Trophoblast cell (in vitro differentiated cells and primary cell): ENCODE results near the gene CELF4.

Experiments
- DNase-seq, 2 donors: peaks; one replicate each; pipeline ENCODE4 v3.0.0-alpha.2; 2016
- H2AFZ ChIP-seq: 2 replicates; pipeline ENCODE4 v1.6.1; 2013; ENCODE audit warnings: low read length, moderate library complexity, mild to moderate bottlenecking; ENCODE audit not compliant: insufficient read depth, poor library complexity
- H2AK5ac ChIP-seq: 2 replicates; pipeline ENCODE4 v1.6.1; 2013; ENCODE audit warnings: mild to moderate bottlenecking, low read length
- H2BK120ac ChIP-seq: 2 replicates; pipeline ENCODE4 v1.6.1; 2013; ENCODE audit warnings: low read length, mild to moderate bottlenecking, moderate library complexity; ENCODE audit not compliant: insufficient read depth, poor library complexity
- H2BK12ac ChIP-seq: 2 replicates; pipeline ENCODE4 v1.6.1; 2013; ENCODE audit warnings: mild to moderate bottlenecking, low read length, moderate library complexity
- H2BK5ac ChIP-seq: 2 replicates; pipeline ENCODE4 v1.6.1; 2013; ENCODE audit warnings: low read length, low read depth, moderate library complexity, mild to moderate bottlenecking; ENCODE audit not compliant: poor library complexity
- H3K14ac ChIP-seq: 2 replicates; pipeline ENCODE4 v1.6.1; 2013; ENCODE audit warnings: mild to moderate bottlenecking, low read length
- H3K18ac ChIP-seq: 2 replicates; pipeline ENCODE4 v1.6.1; 2013; ENCODE audit warnings: mild to moderate bottlenecking, low read length
- H3K23ac ChIP-seq: 2 replicates; pipeline ENCODE4 v1.6.1; 2013; ENCODE audit warnings: low read length
- H3K27ac ChIP-seq: 2 replicates; pipeline ENCODE4 v1.5.1; 2013; ENCODE audit warnings: low read depth, mild to moderate bottlenecking, inconsistent platforms, low read length, moderate library complexity
- H3K27me3 ChIP-seq: 2 replicates; pipeline ENCODE4 v1.6.1; 2013; ENCODE audit warnings: inconsistent platforms, mild to moderate bottlenecking, low read length, moderate library complexity; ENCODE audit not compliant: insufficient read depth
- H3K36me3 ChIP-seq, 2 experiments: 1 replicate in 1 of 2; 2 replicates in 1 of 2; pipeline ENCODE4 v1.6.1; 2013; ENCODE audit warnings: low read length in 2 of 2, mild to moderate bottlenecking in 2 of 2, moderate library complexity in 1 of 2; ENCODE audit not compliant: insufficient read depth in 2 of 2, control insufficient read depth in 1 of 2
- H3K4ac ChIP-seq: 2 replicates; pipeline ENCODE4 v1.6.1; 2013; ENCODE audit warnings: low read depth, mild to moderate bottlenecking, low read length, moderate library complexity
- H3K4me1 ChIP-seq, 2 experiments: 1 replicate in 1 of 2; 2 replicates in 1 of 2; pipeline ENCODE4 v1.6.1; 2013; ENCODE audit warnings: low read length in 2 of 2, mild to moderate bottlenecking in 2 of 2, moderate library complexity in 1 of 2; ENCODE audit not compliant: insufficient read depth in 2 of 2, control insufficient read depth in 1 of 2
- H3K4me2 ChIP-seq: 2 replicates; pipeline ENCODE4 v1.6.1; 2013; ENCODE audit warnings: inconsistent platforms, mild to moderate bottlenecking, low read length, moderate library complexity
- H3K4me3 ChIP-seq: 2 replicates; pipeline ENCODE4 v1.5.1; 2013; ENCODE audit warnings: mild to moderate bottlenecking, low read depth, low read length, inconsistent platforms
- H3K79me1 ChIP-seq: one replicate; pipeline ENCODE4 v1.6.1; 2013; ENCODE audit warnings: low read length
- H3K79me2 ChIP-seq: 2 replicates; pipeline ENCODE4 v1.6.1; 2013; ENCODE audit warnings: low read length, mild to moderate bottlenecking; ENCODE audit not compliant: control insufficient read depth, insufficient read depth, poor library complexity
- H3K9ac ChIP-seq: 2 replicates; pipeline ENCODE4 v1.6.1; 2013; ENCODE audit warnings: mild to moderate bottlenecking, low read length
- H3K9me3 ChIP-seq: 2 replicates; pipeline ENCODE4 v1.6.1; 2013; ENCODE audit warnings: low read depth, mild to moderate bottlenecking, control low read depth, inconsistent platforms, low read length; ENCODE audit not compliant: insufficient read depth
- H4K12ac ChIP-seq: 2 replicates; pipeline ENCODE4 v1.6.1; 2013; ENCODE audit warnings: low read depth, mild to moderate bottlenecking, low read length, moderate library complexity
- H4K8ac ChIP-seq: 2 replicates; pipeline ENCODE4 v1.6.1; 2013; ENCODE audit warnings: low read depth, mild to moderate bottlenecking, low read length, moderate library complexity
- H4K91ac ChIP-seq: one replicate; pipeline ENCODE4 v1.6.1; 2013; ENCODE audit warnings: low read depth, mild to moderate bottlenecking, low read length, moderate library complexity
- WGBS: extraction: QIAGEN DNeasy Blood & Tissue Kit; methylation state at CpG from one replicate; pipeline ENCODE4 v1.1.7; 2013; ENCODE audit warnings: missing lambda C conversion rate; ENCODE audit not compliant: insufficient read length, insufficient coverage; ENCODE audit errors: extremely low coverage; 5-methylcytosine and 5-hydroxymethylcytosine counted together

CELF4 gene

DNA sequence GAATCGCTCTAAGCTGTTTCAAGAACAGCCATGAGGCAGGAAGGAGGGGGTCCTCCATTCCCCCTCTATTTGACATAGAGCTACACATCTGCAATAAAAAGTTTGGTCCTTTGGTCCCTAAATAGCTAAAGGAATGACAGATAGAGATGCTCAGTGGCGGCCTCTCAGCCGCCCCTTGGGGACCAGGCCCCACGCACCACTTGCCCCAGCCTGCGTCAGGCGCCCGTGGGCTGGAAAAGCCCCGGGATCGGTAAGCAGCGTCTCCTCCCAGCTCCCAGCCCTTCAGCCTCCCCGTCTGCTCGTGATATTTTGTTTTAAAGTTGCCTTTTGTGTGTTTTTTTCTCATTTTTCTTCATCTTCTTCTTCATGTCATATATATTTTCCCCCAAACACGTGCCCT lies 321.0 kb downstream of the CELF4 start:
- Histone ChIP-seq H3K4ac (no peak overlapping the region), H3K36me3 (no peaks in the 10 kb centered on the region), H2BK120ac (no peak overlapping the region), H3K4me2 (no peak overlapping the region), H3K23ac (no peak overlapping the region), H4K12ac (no peak overlapping the region), H3K9me3 (peaks cover 3% of the 10 kb centered on the region), H3K18ac (no peak overlapping the region), H2AK5ac (no peak overlapping the region), H3K27ac (no peak overlapping the region), H4K91ac (no peak overlapping the region), H3K27me3 (no peaks in the 10 kb centered on the region), H2AFZ (no peak overlapping the region), H3K79me2 (no peaks in the 10 kb centered on the region), H2BK12ac (no peak overlapping the region), H3K14ac (no peak overlapping the region), H4K8ac (no peak overlapping the region), H3K4me3 (no peak overlapping the region), H3K9ac (no peak overlapping the region), H3K4me1 (no peaks in the 10 kb centered on the region), H3K79me1 (no peaks in the 10 kb centered on the region), H2BK5ac (no peak overlapping the region)
- WGBS, result no CpG with 5 or more reads among the region's 13 CpGs
- DNase-seq, result no peak

DNA sequence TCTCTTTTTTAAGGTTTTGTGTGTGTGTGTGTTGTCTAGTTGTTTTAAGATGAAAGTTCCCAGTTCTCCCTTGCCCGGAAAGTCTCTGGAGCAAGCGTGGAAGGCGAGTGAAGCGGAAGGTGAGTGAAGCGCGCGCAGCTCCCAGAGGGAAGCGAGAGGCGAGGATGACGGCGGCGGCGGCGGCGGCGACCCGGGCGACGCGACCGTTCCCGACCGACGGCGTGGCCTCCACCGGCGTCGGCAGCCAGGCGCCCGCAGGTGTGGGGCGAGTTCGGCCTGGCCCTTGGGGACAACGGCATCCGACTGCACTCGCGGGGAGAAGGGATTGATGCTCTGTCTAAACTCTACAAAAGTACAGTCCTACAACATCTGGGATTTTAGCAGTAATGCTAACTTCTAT lies 321.9 kb downstream of the CELF4 start:
- H3K4me1 ChIP-seq, result no peaks in the 10 kb centered on the region
- H3K36me3 ChIP-seq, result no peaks in the 10 kb centered on the region
- no peak overlapping the region for H2AFZ ChIP-seq
- no peak overlapping the region for H3K9ac ChIP-seq
- H4K8ac ChIP-seq, result no peak overlapping the region
- H3K4ac ChIP-seq, result no peak overlapping the region
- H3K4me3 ChIP-seq, result no peak overlapping the region
- no peak overlapping the region for H3K14ac ChIP-seq
- no peak overlapping the region for H3K23ac ChIP-seq
- H4K12ac ChIP-seq, result no peak overlapping the region
- peak in 1 of 2 donors; percentile 11 for DNase-seq
- H3K79me2 ChIP-seq, result no peaks in the 10 kb centered on the region
- H4K91ac ChIP-seq, result no peak overlapping the region
- H3K27ac ChIP-seq, result no peak overlapping the region
- H3K18ac ChIP-seq, result no peak overlapping the region
- no peak overlapping the region for H2BK5ac ChIP-seq
- no peaks in the 10 kb centered on the region for H3K27me3 ChIP-seq
- H2BK120ac ChIP-seq, result no peak overlapping the region
- H2BK12ac ChIP-seq, result no peak overlapping the region
- WGBS, result no CpG with 5 or more reads among the region's 36 CpGs
- H3K9me3 ChIP-seq, result peaks cover 3% of the 10 kb centered on the region
- no peaks in the 10 kb centered on the region for H3K79me1 ChIP-seq
- no peak overlapping the region for H2AK5ac ChIP-seq
- H3K4me2 ChIP-seq, result peak overlapping the region; percentile 48

DNA sequence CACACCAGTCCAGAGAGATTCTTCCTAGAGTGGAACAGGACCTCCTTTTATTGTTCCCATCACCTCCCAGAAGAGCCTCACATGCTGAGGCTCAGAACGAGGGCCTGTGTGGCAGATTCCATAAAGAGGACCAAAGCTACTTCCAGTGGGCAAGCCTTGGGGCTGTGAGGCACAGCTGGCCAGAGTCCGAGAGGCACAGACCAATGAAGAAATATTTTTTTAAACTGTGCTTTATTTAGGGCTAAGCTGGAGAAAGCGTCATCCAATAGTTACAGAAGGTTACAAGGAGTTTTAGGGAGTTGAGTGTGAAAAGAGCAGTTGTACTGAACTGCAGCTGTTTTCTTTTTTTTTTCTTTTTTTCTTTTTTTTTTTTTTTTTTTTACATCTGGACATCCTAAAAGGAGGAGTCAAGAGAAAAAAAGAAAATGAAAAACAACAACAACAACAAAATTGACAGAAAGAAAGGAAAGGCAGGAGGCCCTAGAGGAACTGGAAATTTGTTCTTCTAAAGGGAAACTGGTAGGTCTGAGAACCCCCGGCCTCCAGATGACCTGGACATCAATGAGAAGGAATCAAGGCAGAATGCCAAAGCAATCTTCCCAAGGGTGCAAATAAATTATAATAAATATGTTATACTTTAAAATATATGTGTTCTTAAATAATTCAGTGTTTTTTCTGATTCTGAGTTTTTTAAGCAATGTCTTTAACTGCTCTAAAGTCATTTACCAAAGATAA lies 322.6 kb downstream of the CELF4 start:
- Histone ChIP-seq H3K9ac (no peak overlapping the region), H2AK5ac (no peak overlapping the region), H3K4me3 (no peak overlapping the region), H3K27me3 (no peaks in the 10 kb centered on the region), H3K14ac (no peak overlapping the region), H4K12ac (no peak overlapping the region), H3K36me3 (no peaks in the 10 kb centered on the region), H3K4me1 (no peaks in the 10 kb centered on the region), H3K4me2 (no peak overlapping the region), H2BK120ac (no peak overlapping the region), H3K4ac (no peak overlapping the region), H2BK5ac (no peak overlapping the region), H3K23ac (no peak overlapping the region), H2BK12ac (no peak overlapping the region), H3K27ac (no peak overlapping the region), H3K9me3 (no peaks in the 10 kb centered on the region), H4K8ac (no peak overlapping the region), H2AFZ (no peak overlapping the region), H3K79me2 (no peaks in the 10 kb centered on the region), H3K18ac (no peak overlapping the region), H4K91ac (no peak overlapping the region), H3K79me1 (no peaks in the 10 kb centered on the region)
- no peak for DNase-seq
- WGBS, result no CpG with 5 or more reads among the region's 4 CpGs

DNA sequence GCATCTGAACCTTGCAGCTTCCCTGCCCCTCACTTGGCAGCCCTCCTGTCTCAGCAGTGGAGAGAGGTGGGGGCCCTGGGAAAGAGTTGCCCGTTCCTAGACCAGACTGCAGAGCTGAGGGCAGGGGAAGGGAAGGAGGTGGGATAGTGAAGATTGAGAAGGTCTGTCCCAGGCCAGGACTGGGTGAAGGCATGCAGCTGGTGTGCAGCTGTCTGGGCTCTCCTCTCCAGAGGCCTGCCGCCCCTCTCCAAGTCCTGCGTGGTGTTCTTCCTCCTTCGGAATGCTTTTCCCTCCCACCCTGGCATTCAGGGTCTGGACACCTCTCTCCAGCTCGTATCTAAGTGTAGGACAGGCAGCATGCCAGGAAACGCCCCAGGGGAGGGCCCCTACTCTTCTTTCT lies 323.5 kb downstream of the CELF4 start:
- Histone ChIP-seq H3K27me3 (no peaks in the 10 kb centered on the region), H3K4me3 (no peak overlapping the region), H4K8ac (no peak overlapping the region), H3K36me3 (no peaks in the 10 kb centered on the region), H3K18ac (no peak overlapping the region), H3K23ac (no peak overlapping the region), H2BK12ac (no peak overlapping the region), H3K27ac (no peak overlapping the region), H2AFZ (no peak overlapping the region), H4K12ac (no peak overlapping the region), H3K4me1 (no peaks in the 10 kb centered on the region), H2AK5ac (no peak overlapping the region), H3K4ac (no peak overlapping the region), H2BK120ac (no peak overlapping the region), H2BK5ac (no peak overlapping the region), H3K9me3 (no peaks in the 10 kb centered on the region), H3K4me2 (no peak overlapping the region), H3K79me1 (no peaks in the 10 kb centered on the region), H3K9ac (no peak overlapping the region), H3K79me2 (no peaks in the 10 kb centered on the region), H4K91ac (no peak overlapping the region), H3K14ac (no peak overlapping the region)
- DNase-seq, result no peak
- no CpG with 5 or more reads among the region's 6 CpGs for WGBS
